Effector memory CD8-positive, alpha-beta T cell (primary cell): ENCODE results near the gene MTHFR.

Experiments used
- ATAC-seq: fragments of 150-1000 bp; cut with Tn5 transposase; replicated peaks from 2 replicates; pipeline ENCODE4 v1.10.0; 2021; ENCODE audit warnings: mild to moderate bottlenecking, moderate library complexity
- DNase-seq, 3 experiments: peaks; one replicate each; pipeline ENCODE4 v3.0.0; 2021
- H3K27ac Mint-ChIP-seq, 2 donors: one replicate each; pipeline ENCODE4 v1.8.0; 2022; ENCODE audit warnings: mild to moderate bottlenecking in 2 of 2, mixed read lengths in 2 of 2, moderate library complexity in 2 of 2
- H3K27me3 Mint-ChIP-seq, 2 donors: one replicate each; pipeline ENCODE4 v1.8.0; 2022; ENCODE audit warnings: mixed read lengths in 2 of 2
- H3K36me3 Mint-ChIP-seq: one replicate; pipeline ENCODE4 v1.8.0; 2022; ENCODE audit warnings: mild to moderate bottlenecking, moderate library complexity, mixed read lengths; ENCODE audit not compliant: insufficient read depth
- H3K4me1 Mint-ChIP-seq, 2 donors: one replicate each; pipeline ENCODE4 v1.8.0; 2022; ENCODE audit warnings: low read depth in 2 of 2, mixed read lengths in 2 of 2
- H3K4me3 Mint-ChIP-seq, 2 donors: one replicate each; pipeline ENCODE4 v1.8.0; 2022; ENCODE audit warnings: mild to moderate bottlenecking in 2 of 2, mixed read lengths in 2 of 2, moderate library complexity in 2 of 2
- H3K9me3 Mint-ChIP-seq, 2 donors: one replicate each; pipeline ENCODE4 v1.8.0; 2022; ENCODE audit warnings: mixed read lengths in 2 of 2

The MTHFR gene

GRCh38 chr1:11838349-11839272, 32.8 kb upstream of the MTHFR start:
- Mint-ChIP-seq H3K4me3 (peak overlapping the region in 1 of 2 donors; percentile 8), H3K27me3 (no peaks in the 10 kb centered on the region), H3K4me1 (peaks cover 0 to 4% of the 10 kb centered on the region in 2 donors), H3K27ac (peak overlapping the region in 1 of 2 donors; percentile 66), H3K9me3 (no peaks in the 10 kb centered on the region), H3K36me3 (peaks cover 25% of the 10 kb centered on the region)
- ATAC-seq (peak; percentile 94), DNase-seq (peak; percentile 62 to 72 (median 71))

- H3K27ac Mint-ChIP-seq = no peak overlapping the region
- no peaks in the 10 kb centered on the region for H3K9me3 Mint-ChIP-seq
- H3K4me1 Mint-ChIP-seq = peaks cover 0 to 4% of the 10 kb centered on the region in 2 donors
- H3K36me3 Mint-ChIP-seq = peaks cover 27% of the 10 kb centered on the region
- no peaks in the 10 kb centered on the region for H3K27me3 Mint-ChIP-seq
- no peak overlapping the region for H3K4me3 Mint-ChIP-seq
- ATAC-seq = no peak
- no peak for DNase-seq
Observed at GRCh38 chr1:11837767-11838348, 32.1 kb upstream of the MTHFR start.

- DNase-seq = no peak
- H3K27me3 Mint-ChIP-seq = no peaks in the 10 kb centered on the region
- H3K9me3 Mint-ChIP-seq = no peaks in the 10 kb centered on the region
- H3K27ac Mint-ChIP-seq = no peak overlapping the region
- H3K4me1 Mint-ChIP-seq = peaks cover 0 to 4% of the 10 kb centered on the region in 2 donors
- peaks cover 27% of the 10 kb centered on the region for H3K36me3 Mint-ChIP-seq
- no peak overlapping the region for H3K4me3 Mint-ChIP-seq
- ATAC-seq = no peak
Observed at GRCh38 chr1:11836955-11837766, 31.4 kb upstream of the MTHFR start.

- no peak overlapping the region for H3K4me3 Mint-ChIP-seq
- no peaks in the 10 kb centered on the region for H3K9me3 Mint-ChIP-seq
- H3K27me3 Mint-ChIP-seq = no peaks in the 10 kb centered on the region
- DNase-seq = no peak
- H3K36me3 Mint-ChIP-seq = peaks cover 39% of the 10 kb centered on the region
- no peak overlapping the region for H3K27ac Mint-ChIP-seq
- peaks cover 0 to 4% of the 10 kb centered on the region in 2 donors for H3K4me1 Mint-ChIP-seq
- ATAC-seq = no peak
Observed at GRCh38 chr1:11835441-11836225, 29.9 kb upstream of the MTHFR start.

GRCh38 chr1:11833900-11834299, 28.1 kb upstream of the MTHFR start:
- Mint-ChIP-seq H3K36me3 (peaks cover 31% of the 10 kb centered on the region), H3K4me1 (peaks cover 0 to 4% of the 10 kb centered on the region in 2 donors)
- no peak for ATAC-seq

GRCh38 chr1:11833497-11833896, 27.7 kb upstream of the MTHFR start:
- H3K27ac Mint-ChIP-seq = peak overlapping the region in 1 of 2 donors; percentile 57
- H3K4me3 Mint-ChIP-seq = no peak overlapping the region
- H3K9me3 Mint-ChIP-seq = no peaks in the 10 kb centered on the region
- H3K27me3 Mint-ChIP-seq = no peaks in the 10 kb centered on the region
- peaks cover 0 to 2% of the 10 kb centered on the region in 2 donors for H3K4me1 Mint-ChIP-seq
- peaks cover 33% of the 10 kb centered on the region for H3K36me3 Mint-ChIP-seq
- ATAC-seq (no peak), DNase-seq (no peak)

More at GRCh38 chr1:11833900-11834299, 28.1 kb upstream of the MTHFR start:
- H3K27me3 Mint-ChIP-seq = no peaks in the 10 kb centered on the region
- no peak overlapping the region for H3K4me3 Mint-ChIP-seq
- H3K9me3 Mint-ChIP-seq = no peaks in the 10 kb centered on the region
- DNase-seq = no peak
- H3K27ac Mint-ChIP-seq = peak overlapping the region in 1 of 2 donors; percentile 57

- ATAC-seq (no peak), DNase-seq (no peak)
- no peak overlapping the region for H3K4me3 Mint-ChIP-seq
- H3K27me3 Mint-ChIP-seq = no peaks in the 10 kb centered on the region
- H3K4me1 Mint-ChIP-seq = no peaks in the 10 kb centered on the region
- H3K27ac Mint-ChIP-seq = no peak overlapping the region
- H3K36me3 Mint-ChIP-seq = peaks cover 36% of the 10 kb centered on the region
- H3K9me3 Mint-ChIP-seq = no peaks in the 10 kb centered on the region
Observed at GRCh38 chr1:11831945-11832725, 26.4 kb upstream of the MTHFR start.

- H3K9me3 Mint-ChIP-seq = no peaks in the 10 kb centered on the region
- ATAC-seq (no peak), DNase-seq (no peak)
- no peak overlapping the region for H3K4me3 Mint-ChIP-seq
- no peaks in the 10 kb centered on the region for H3K4me1 Mint-ChIP-seq
- H3K36me3 Mint-ChIP-seq = peaks cover 47% of the 10 kb centered on the region
- no peaks in the 10 kb centered on the region for H3K27me3 Mint-ChIP-seq
- H3K27ac Mint-ChIP-seq = no peak overlapping the region
Observed at GRCh38 chr1:11828511-11828910, 22.7 kb upstream of the MTHFR start.

- no peaks in the 10 kb centered on the region for H3K9me3 Mint-ChIP-seq
- peaks cover 48% of the 10 kb centered on the region for H3K36me3 Mint-ChIP-seq
- H3K4me1 Mint-ChIP-seq = no peaks in the 10 kb centered on the region
- no peaks in the 10 kb centered on the region for H3K27me3 Mint-ChIP-seq
- no peak overlapping the region for H3K27ac Mint-ChIP-seq
- no peak for DNase-seq
- no peak for ATAC-seq
- H3K4me3 Mint-ChIP-seq = no peak overlapping the region
Observed at GRCh38 chr1:11826946-11827345, 21.2 kb upstream of the MTHFR start.

- H3K27ac Mint-ChIP-seq = no peak overlapping the region
- ATAC-seq = no peak
- no peak for DNase-seq
- no peaks in the 10 kb centered on the region for H3K27me3 Mint-ChIP-seq
- peaks cover 44% of the 10 kb centered on the region for H3K36me3 Mint-ChIP-seq
- no peaks in the 10 kb centered on the region for H3K4me1 Mint-ChIP-seq
- no peaks in the 10 kb centered on the region for H3K9me3 Mint-ChIP-seq
- H3K4me3 Mint-ChIP-seq = no peak overlapping the region
Observed at GRCh38 chr1:11825131-11825530, 19.4 kb upstream of the MTHFR start.

- Mint-ChIP-seq H3K27ac (no peak overlapping the region), H3K27me3 (no peaks in the 10 kb centered on the region), H3K9me3 (no peaks in the 10 kb centered on the region), H3K36me3 (peaks cover 48% of the 10 kb centered on the region), H3K4me1 (no peaks in the 10 kb centered on the region), H3K4me3 (no peak overlapping the region)
- no peak for DNase-seq
- no peak for ATAC-seq
Observed at GRCh38 chr1:11823366-11824137, 17.8 kb upstream of the MTHFR start.

- H3K9me3 Mint-ChIP-seq = no peaks in the 10 kb centered on the region
- H3K4me1 Mint-ChIP-seq = no peaks in the 10 kb centered on the region
- ATAC-seq = no peak
- DNase-seq = no peak
- no peak overlapping the region for H3K4me3 Mint-ChIP-seq
- H3K36me3 Mint-ChIP-seq = peaks cover 52% of the 10 kb centered on the region
- H3K27me3 Mint-ChIP-seq = no peaks in the 10 kb centered on the region
- no peak overlapping the region for H3K27ac Mint-ChIP-seq
Observed at GRCh38 chr1:11822091-11822490, 16.3 kb upstream of the MTHFR start.
